ENCODE data around the gene GZF1.

Gene GZF1

DNA sequence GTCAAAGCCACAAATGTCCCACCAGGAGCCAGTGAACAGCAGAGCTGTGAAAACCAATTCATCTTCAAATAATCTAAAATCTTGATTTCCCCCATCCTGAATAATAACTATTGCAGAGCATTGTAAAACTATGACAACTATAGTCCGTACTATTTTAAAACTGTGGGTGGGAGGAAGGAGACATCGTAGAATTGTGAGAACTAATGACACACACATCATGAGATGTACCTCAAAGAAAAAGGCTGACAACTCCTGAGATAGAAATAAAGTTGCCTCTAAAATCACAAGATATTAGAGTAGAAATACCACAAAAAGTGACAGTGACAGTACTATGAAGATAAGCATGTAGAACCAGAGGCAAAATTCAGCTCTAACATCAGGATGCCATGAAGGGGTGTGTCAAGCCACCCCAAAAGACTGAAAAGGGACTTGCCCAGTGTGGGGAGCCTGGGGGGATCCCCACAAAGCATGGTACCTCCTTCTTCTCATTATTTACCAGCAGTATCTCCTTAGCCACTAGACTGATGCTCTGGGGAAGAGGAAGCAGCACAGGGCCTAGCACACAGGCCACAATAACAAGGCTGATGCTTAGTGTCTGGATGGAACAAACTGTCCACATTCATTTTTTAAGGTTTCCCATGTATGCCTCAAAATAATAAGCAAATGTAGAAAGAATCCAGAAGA, 45.9 kb downstream of the GZF1 start:
- no peak for DNase-seq (ENCODE audit: low read depth)

DNA sequence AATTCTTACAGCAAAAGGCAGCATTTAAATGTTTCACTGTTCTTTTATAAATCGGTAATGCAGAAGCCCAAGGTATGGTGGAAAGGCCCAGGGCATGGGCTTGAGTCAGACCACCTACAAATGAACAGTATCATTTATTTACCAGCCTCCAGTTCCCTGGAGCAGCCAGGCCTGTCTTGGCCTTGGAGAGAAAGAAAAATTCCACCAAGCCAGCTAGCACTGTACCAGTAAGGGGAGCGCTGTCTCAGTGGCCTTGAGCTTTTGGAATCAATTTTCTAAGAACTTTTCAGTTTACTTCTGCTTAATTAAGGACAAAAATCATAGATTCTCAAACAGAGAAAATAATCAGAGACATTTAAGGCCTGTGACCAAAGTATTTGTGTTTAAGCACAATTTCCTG, 47.0 kb downstream of the GZF1 start:
- DNase-seq (ENCODE audit: low read depth) = no peak

DNA sequence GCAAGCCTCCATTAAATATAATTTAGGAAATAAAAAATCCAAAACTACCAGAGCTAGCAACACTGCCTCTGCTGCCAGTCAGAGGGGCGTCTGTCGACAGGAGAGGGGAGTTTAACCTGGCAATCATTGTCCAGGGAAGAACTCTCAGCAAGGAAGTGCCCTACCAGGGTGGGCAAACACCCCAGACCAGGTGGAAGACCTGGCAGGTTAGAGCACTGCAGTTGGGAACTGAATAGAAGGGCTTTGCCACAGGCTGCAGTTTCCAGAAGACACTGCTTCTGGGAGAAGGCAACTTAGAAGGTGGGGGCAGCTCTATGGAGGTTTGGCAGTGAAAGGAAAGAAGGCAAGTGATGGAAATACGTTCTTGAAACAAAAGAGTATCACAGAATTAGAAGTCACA, 47.8 kb downstream of the GZF1 start:
- DNase-seq (ENCODE audit: low read depth) = no peak

DNA sequence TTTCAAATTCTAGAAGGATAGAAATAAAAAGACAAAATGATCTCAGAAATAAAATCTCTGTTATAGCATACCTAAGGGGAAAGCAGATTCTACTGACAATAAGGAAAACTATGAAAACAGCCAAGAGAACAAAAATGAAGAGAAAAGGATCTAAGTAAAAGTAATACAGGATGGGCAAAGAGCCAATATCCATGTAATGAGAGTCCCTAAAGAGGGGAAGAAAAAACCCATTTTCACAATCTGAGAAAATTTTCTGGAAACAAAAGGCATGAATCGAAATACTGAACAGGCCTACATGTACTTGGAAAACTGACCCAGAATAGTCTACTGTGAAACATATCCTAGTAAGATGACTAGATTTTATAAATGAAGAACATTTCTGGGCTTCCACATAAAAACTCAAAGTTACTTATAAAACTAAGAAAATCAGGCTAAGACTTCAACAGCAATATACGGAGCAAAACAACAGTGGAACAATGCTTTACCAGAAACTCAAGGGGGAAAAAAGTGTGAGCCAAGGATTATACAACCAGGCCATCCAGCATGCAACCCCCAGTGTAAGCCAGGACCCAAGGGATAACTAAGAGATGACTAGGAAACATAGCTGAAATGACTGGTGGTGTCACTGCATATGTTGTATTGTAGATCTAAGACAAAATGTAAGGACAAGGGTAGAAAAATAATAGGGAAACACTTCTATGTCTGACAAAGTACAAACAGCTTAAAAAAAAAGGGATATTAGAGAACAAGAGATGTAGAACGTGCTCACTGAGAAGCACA, 49.1 kb downstream of the GZF1 start:
- no peak for DNase-seq (ENCODE audit: low read depth)

DNA sequence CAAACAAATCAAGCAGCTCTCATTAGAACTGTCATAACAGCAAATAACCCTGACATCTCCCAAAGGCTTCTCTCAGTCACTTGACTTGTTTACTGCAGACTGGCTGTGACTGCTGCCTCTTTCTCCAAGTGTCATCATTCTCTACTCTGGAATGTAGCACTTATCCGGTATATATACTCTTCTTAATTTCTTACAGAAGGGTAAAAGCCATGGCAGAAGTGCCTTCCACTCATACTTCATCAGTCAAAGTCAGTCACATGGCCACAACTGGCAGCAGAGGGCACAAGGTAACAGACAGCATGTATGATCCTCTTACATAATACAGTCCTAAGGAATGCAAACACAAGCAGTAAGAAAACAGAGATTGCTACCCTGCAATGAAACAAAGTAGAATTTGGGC, 50.0 kb downstream of the GZF1 start:
- DNase-seq (ENCODE audit: low read depth) = no peak

DNA sequence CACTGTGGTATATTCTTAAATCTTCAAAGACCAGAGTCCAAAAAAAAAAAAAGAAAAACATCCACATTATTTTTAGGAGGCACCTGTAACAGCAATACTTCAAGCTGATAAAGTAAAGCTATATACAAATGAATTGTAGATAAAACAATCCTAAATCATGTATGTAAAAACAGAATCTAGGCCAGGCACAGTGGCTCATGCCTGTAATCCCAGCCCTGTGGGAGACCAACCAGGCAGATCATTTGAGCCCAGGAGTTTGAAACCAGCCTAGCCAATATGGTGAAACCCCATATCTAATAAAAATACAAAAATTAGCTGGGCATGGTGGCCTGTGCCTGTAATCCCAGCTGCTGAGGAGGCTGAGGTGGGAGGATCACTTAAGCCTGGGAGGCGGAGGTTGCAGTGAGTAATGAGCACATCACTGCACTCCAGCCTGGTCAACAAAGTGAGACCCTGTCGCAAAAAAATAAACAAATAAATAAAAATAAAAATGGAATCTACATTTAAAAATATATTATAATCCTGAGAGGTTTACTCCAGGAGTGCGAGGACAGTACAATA, 52.0 kb downstream of the GZF1 start:
- DNase-seq (ENCODE audit: low read depth) = no peak

DNA sequence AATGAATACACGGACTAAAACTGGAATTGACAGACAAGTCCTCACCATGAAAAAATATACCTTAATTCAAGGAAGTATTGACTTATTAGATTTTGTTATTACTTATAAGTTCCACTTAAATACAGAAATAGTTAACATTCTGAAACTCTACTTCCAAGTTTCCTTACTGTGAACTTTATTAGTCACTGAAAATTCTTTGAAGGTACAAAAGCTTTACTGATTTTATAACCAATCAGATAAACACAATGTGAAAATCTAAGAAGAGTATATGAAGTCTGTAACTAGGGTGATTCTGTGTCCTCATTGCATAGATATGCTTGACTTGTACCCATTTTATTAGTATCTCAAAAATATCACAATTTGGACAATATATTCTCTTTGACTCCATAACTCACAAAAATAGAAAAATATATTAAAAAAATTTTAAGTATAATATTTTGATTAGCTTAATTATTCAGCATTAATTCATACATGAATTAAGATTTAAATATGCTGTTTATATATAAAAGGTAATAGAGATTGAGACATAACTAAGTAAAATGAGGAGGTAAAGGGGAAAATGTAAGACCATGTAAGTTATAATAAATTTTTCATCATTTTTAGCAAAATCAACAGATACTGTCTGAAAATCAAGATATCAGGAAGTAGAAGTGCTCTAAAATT, 52.7 kb downstream of the GZF1 start:
- no peak for DNase-seq (ENCODE audit: low read depth)

DNA sequence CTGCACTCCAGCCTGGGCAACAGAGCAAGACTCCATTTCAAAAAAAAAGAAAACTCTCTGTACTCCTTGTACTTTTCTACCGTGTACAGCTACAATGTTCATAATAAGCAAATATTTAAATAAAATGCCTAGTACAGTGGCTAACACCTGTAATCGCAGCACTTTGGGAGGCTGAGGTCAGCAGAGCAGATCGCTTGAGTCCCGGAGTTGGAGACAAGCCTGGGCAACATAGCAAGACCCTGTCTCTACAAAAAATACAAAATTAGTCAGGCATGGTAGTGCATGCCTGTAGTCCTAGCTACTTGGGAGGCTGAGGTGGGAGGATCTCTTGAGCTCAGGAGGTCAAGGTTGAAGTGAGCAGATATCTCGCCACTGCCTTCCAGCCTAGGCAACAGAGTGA, 53.6 kb downstream of the GZF1 start:
- no peak for DNase-seq (ENCODE audit: low read depth)

DNA sequence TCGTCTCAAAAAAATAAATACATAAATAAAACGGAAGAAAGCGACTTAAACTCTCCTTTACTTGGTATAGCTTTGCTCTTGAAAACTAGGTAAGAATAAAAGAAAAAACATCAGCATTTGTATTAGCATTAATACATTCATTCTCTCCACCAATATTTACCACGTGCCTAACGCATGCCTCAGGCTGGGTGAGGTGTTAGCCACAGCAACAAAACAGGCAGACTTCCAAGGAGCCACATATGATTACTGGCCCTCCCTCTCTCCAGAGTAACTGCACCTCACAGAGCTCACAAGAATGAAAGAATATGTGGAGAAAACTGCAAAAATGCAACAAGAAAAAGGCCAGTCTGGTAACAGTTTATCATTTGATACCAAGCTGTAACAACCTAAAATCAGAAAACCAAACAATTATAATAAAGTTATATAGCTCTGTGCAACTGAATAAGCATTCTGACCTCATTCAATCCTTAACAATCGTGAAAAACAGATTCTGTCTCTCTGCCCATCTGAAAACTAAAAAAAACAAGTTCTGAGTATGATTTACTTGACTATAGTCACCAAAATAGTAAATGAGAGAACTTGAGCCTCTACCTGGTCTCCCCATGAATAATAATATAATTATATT, 54.1 kb downstream of the GZF1 start:
- DNase-seq (ENCODE audit: low read depth) = no peak

DNA sequence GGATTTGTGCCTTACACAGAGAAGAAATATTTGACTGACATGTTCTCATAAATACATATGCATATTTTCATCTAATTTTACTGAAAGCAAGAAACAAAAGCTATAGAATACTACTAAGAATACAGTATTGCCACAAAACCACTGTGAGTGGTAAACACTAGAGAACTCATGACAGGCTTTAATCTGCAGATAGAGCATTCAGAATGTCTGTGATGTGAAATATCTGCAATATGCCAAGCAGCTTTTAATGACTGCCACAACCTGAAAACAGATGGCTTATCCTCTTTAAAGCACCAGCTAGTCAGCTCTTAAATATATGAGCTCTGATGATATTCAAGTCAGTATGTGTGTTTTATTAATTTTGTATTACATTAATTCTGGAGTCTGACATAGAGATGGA, 55.9 kb downstream of the GZF1 start:
- no peak for DNase-seq (ENCODE audit: low read depth)

DNA sequence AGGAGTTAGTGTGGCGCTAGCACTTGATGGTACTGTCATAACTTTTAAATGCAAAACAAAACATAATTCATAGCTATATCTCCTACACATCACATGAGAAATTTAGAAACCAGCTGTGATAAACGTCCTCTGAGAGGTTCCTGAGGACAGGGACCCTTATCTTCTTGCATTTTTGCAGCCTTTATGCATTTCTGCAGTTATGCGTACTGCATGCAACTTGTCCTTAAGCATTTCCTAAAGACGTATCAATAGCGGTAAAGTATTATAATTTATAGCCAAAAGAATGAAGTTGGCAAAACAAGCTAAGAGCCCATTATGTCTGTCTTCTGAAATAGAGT, 57.6 kb downstream of the GZF1 start:
- DNase-seq (ENCODE audit: low read depth) = no peak

DNA sequence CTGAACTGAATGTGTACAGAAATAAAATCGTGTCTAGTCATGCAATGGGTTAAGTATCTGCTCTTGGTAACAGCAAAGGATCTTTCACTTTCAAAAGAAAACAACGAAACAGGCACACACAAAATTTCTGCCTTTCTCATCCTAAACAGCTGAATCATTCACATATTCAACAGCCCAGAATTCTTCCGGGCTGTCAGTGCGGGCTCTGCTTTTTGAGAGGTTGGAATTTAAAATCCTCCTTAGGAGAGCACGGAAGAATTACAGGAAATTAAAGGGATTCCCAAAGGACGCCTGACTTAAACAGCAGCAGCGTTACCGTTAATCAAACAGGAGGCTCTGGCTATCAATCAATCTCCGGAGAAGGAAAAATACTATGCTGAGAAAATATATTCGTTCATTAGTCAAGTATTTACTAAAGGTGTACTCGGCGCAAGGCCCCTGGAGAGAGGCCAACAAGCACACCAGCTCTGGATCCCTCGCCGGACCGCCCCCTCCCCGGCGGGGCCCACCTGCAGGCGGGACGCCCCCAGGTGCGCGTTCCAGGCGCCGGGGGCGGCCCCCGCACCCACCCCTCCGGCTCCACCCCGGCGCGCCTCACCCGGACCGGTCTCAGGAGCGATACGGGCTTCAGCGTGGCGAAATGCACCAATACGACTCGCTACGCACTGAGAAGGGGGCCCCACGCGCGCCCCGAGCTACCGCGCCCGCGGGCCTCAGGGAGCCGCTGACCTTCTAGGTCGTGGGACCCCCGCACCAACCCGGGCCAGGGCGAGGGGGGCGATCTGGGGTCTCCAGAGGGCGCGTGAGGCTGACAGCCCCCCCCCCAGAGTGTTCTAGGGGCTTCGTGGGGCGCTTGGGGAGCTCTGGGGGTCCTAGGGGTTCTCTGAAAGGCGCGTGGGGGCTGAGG, 58.3 kb downstream of the GZF1 start:
- DNase-seq (ENCODE audit: low read depth) = no peak

DNA sequence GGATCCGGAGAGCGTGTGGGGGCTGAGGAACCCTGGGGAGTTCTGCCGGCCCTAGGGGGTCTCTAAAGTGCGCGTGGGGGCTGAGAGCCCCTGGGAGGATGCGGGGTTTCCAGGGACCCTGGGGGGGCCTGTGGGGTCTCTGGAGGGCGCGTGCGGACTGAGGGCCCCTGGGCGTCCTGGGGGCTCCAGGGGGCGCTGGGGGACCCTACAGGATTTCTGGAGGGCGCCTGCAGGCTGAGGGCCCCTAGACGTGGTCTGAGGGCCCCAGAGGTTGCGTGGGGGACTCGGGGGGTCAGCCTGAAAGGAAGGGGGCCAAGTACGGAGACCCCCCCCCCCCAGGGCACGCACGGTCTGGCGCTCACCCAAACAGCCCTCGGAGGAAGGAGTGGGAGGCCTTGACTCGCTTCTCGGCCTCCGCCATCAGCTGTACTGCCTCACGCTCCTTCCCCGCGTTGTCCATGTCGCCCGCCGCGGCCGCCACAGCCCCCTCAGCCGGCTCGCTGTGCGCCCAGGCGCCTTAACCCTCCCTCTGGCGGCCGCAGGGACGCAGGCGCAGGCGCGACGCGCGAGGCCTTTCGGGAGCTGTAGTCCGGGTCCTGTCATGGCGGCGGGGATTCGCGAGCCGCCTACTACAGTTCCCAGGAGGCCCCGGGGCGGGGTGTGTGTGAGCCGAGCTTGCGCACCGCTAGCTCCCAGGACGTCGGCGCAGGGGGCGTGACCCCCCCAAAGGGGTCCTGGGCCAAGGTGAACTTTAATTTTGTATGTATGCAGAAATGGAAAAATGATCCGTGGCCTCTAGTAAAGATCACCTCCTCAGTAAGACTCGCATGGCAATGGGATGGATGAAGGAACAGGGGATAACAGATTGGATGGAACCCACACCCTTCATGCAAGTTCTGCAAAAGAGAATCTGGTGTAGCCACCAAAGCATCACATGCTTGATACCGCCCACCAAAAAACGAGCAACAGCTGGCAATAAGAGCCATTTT, 59.3 kb downstream of the GZF1 start, which contains the start of gene NAPB:
TSS of gene NAPB (minus strand) at position 546 of the 989 bp plus-strand sequence. CDS start at position 460, 86 bp downstream.
- peak; percentile 77 for DNase-seq (ENCODE audit: low read depth)

Data from fibroblast of the conjunctiva (primary cell).